Measurements from ENCODE around the gene ZMYND8.

The ZMYND8 gene

DNA sequence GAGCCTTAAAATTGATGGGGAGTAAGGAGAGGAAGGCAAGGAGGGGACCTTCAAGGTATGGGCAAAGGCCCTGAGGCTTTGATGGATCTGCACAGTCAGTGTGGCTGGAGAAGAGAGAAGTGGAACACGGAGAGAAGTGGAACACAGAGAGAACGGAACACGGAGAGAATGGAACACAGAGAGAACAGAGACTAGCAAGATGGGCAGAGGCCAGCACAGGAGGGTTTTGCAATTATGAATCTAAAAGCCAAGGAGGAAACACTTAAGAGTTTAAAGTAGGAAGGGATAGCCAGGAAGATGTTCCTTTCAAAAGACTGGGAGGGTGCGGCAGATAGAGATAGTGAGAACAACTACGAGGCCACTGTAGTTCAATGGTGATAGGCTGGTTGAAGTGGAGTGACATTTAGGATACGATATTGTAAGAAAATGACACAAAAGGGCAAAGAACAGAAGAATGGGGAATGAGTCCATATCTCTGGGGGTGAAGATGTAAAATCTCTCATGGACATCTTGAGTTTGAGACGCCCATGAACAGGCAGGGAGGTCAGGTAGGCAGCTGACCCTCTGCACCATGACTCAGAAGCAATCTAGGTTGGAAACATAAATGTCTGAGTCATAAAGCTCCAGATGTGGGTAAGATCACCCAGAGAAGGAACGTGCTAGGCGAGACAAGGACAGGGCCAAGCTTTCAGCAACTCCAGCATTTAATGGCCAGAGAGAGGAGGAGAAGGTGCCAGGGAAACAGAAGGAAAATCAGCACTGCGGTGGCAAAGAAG lies 25.4 kb downstream of the ZMYND8 start:
- no peak for DNase-seq

DNA sequence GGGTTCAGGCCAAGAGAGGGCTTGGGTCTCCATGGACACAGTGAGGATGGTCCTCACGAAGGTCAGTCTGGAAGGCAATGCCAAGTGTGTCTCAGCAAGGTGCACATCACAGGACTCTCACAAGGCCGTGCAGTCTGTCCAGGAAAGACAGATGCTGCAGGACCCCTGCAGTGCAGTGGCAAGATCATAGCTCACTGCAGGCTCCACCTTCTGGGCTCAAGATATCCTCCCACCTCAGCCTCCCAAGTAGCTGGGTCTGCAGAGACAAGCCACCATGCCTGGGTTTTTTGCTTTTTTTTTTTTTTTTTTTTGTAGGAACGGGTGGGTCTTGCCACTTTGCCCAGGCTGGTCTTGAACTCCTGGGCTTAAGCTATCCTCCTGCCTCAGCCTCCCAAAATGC lies 26.4 kb downstream of the ZMYND8 start:
- peak; percentile 68 for DNase-seq

DNA sequence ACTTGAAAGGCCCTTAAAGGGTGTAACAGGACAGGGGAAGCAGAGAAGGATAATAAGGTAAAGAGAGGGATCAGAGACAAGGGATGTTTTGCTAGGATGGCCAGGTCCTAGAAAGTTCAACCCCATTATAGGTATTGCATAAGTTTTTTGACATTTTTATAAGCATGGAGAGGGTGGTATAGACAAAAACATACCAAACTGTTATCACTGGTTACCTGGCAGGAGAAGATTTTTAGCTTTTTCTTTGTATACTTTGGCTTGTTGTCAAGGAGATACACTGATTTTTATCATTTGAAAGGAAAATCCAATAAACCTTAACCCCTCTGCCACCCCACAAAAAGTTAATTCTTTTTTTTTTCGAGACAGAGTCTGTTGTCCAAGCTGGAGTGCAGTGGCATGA lies 28.4 kb downstream of the ZMYND8 start:
- DNase-seq: no peak

DNA sequence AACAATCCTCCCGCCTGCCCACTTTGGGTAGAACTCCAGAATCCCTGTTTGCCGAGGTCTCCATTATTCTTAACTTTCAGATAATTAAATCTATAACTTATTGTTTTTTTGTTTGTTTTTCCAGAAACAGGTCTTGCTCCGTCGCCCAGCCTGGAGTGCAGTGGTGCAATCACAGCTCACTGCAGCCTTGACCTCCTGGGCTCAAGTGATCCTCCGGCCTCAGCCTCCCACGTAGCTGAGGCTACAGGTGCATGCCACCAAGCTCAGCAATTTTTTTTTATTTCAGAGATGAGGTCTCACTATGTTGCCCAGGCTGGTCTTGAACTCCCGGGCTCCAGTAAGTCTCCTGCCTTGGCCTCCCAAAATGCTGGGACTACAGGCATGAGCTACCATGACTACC lies 28.8 kb downstream of the ZMYND8 start:
- DNase-seq: no peak

DNA sequence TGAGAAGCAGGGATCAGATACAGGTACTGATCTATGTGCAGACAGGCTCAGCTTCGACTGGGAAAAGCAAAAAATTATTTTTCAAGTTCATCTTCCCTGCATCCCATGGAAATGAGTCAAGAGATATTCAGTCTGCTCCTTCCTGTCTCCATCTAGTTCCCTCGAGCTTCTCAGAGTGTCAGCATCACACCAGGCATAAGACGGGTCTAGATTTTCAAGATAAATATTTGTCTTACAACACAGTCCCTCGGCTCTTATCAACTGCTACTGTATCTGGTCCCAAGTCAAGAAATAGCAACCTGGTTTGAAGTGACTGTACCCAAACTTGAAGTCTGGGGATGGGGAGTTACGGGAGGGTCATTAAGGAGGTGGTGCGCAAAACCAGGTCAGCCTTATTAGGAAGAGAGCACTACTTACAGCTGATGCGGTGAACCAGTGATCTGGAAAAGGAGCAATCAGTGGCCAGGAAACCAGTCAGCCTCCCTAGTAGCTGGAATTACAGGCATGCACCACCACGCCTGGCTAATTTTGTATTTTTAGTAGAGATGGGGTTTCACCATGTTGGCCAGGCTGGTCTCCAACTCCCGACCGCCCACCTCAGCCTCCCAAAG lies 29.7 kb downstream of the ZMYND8 start:
- no peak for DNase-seq

DNA sequence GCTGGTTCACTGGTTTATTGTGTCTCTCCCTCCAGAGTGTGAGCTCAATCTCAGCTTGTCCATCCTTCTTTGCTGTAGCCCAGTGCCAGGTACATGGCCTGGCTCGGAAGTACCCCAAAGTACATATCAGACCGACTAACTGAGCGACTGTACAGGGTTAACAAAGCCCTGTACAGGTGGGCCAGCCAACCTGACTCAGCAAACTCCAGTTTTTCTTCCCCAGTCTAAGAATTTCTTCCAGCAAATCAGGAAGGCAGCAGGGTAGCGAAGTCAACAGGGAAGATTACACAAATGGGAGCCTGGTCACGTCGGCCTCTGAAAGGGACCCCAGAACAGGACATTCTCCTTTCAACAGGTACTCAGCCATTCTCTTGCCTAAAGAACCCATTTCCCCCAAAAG lies 31.3 kb downstream of the ZMYND8 start:
- no peak for DNase-seq

DNA sequence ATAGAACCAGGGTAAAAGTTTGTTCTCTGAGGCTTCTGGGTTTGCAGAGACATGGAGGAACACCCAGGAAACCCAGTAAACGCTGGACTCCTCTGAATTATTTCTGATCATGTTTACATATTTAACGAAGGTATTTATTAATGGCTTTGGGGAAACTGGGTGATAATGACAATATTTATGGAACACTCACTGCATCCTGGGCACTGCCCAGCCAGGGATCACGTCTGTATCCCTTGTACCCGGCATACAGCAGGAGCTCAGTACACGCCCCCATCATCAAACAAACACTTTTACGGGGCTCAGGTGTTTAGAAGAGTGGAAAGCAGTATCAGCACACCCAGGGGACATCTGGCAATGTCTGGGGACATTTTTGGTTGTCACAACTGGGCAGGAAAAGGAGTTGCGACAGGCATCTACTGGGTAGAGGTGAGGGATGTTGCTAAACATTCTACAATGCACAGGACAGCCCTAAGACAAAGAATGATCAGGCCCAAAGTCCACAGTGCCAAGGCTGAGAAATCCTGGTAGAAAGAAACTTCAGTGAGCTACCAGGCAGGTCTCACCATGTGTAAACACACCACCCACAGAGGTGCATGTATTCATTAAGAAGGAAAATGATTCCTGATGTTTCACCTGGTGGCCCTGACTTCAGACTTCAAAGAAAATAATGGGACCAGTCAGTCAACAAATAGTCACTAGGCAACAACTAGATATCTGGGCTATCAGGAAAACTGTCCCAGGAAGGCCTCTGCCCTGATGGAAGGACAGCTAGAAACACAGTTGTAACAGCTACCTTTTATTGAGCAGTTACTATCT lies 35.3 kb downstream of the ZMYND8 start:
- DNase-seq: peak; percentile 91

DNA sequence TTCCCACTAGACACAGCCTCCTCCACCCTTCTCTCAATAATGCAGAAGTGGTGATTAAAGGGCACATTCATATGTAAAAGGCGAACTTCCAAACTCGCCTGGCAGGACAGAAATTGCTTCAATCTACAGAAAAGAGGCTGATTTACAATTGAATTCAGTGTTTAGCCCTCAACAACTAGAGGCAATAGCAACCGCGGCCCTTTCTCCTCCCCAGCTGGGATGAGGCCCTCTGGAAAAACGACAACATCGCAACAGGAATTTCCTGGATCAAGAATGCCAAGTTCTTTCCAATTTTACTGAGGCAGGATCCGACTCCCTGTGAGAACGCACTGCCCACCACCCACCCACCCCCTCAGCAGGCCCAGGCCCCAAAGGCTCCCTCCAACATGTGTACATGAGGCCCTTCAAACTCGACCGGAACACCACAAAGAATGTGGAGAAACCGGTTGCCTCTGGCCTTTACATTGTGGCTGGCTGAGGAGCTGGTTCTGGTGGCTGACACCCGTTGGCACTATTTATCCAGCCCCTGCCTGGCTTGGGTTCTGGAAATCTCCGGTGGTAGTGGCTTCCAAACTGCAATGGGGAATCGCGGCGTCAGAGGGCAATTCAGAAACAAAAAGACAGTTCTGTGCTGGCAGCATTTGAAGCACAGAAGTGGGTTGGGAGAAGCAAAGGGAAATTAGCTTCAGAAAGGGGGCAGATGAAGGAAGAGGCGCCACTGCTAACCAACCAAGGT lies 36.8 kb downstream of the ZMYND8 start:
- no peak for DNase-seq

DNA sequence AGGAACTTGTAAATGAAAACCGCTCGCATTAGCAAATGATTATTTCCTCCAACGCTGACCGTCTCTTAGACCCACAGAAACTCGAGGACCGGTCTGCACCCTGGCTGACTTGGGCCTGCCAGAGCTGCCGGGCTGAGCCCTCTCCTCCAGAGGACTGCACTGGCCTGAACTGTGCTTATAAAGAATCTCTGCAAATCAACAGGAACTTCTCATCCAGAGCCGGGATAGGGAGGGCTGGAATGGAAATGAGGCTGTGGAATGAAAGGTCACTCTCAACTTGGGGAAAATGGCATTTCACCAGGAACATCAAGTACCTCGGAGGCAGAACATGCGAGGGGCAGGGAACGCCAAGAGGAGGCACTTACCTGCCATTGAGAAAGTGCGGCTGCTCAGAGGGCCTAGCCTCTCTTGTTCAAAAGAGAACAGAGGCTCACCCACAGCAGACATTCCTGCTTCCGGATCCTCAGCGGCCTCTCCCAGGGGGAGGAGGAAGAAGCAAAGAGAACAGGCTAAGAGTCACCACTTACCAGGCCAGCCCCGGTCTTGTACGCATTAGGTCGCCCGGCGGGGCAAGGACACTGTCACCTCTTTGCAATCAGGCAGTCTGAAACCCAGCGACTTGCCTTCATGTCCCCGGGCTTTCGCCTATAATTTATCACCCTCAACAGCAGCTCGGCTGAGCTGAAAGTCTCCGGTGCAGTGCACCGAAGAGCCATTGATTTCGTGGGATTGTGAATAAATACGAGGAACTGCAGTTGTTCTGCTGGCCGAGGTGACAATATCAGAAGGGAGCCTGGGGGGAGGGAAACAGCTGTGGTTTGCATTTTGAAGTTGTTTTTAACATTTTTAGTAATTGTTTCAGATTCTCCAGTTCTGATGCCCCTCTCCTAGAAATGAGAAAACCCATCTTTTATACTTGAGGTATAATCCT lies 37.6 kb downstream of the ZMYND8 start:
- DNase-seq: no peak

DNA sequence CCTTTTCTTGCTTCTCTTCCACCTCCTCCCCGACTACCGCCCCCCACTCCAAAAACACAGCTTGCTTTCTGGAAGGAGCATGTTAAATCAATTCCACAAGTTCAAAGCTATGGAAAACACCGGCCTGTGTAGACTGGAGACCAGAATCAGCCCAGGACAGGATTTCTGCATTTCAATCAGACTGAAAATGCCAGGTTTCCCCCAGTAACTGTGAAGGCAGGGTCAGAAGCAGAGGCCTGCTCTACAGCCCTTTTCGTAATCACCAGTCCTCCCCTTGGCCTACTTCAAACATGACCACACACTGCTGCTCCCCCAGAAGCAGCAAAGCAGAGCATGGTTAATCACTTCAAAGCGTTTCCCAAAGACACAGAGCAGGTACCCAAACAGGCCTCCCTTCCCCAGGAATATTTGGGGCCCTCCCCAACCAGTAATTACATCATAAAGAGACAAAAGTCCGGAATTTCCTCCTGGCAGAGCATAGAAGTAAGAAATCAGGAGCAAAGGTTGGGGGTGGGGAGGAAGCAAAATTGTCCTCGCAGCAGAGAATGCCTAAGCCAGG lies 38.4 kb downstream of the ZMYND8 start:
- peak; percentile 29 for DNase-seq

DNA sequence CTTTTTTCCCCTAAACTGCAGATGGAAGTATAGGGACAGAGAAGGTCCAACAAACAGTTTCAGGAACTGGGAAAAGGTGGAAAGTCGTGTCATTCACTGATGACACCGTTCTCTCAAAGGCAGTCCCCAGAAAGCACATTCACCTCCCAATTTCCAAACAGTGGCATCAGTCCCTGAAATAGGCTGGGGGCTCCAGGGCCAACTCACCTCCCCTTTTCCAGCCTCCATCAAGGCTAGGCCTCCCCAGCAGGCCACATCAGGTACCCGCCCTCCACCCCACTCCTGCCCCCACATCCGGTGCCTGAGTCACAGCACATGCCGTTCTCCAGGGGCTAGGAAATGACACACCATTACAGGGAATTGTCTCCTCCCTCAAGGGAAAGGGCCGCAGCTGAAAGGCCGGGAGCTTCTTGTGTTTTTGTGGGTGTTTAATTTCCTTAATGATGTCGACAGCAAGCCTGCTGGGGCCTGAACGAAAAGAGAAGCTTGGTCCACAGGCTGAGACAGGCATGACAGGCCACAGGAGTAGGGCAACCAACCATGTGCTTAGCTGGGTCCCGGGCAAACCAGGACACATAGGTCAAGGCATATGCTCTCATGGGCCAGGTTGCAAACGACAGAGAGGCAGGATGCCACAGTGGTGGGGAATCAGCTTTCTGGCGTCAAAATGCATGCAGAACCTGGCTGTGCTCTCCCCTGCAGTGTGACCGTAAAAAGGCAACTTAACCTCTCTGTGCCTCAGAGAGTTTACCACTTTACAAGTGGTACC lies 39.2 kb downstream of the ZMYND8 start:
- DNase-seq: peak; percentile 87

DNA sequence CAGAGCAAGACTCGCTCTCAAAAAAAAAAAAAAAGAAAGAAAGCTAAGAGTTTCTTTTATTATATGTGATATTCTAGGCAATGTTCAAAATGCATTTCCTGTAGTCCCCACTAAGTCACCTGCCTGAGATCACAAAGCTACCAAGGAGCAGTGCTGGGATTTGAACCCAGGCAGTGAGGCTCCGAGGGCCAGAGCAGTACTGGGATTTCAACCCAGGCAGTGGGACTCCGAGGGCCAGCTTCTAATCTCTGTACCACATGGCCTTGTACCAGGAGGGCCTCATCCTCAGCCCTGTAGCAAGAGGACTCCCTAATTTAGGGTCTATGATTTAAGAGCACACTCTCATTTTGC lies 39.7 kb downstream of the ZMYND8 start:
- no peak for DNase-seq

DNA sequence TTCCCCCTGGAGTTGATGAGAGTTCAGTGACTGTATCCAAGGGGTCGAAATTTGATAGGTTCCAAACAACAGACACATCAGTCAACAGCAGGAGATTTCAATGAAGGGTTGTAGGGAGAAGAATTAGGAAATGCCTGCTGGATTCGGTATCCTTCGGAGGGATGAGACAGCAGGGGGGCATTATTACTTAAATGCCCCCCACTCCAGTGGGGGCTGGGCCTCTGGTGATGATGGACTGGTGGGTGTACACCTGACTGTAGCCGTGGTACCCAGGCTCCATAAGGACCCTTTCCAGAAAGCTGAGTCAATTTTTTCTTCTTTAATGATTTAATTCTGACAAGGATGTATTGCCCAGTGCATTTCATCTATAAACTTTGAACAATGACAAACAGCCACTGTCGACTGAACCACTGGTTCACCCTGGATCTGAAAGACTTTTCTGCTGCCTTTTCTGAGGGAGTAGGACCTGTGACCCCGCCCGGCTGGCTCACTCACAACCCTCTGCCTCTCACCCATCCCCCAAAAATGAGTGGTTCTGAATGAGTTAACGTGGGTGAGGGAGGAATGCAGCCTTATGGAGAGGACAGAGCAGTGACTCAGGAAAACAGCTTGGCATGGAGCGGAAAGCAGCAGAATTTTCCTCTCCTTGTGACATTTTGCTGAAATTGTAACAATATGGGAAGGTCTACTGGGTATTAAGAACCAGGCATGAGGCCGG lies 41.0 kb downstream of the ZMYND8 start:
- DNase-seq: peak; percentile 78

DNA sequence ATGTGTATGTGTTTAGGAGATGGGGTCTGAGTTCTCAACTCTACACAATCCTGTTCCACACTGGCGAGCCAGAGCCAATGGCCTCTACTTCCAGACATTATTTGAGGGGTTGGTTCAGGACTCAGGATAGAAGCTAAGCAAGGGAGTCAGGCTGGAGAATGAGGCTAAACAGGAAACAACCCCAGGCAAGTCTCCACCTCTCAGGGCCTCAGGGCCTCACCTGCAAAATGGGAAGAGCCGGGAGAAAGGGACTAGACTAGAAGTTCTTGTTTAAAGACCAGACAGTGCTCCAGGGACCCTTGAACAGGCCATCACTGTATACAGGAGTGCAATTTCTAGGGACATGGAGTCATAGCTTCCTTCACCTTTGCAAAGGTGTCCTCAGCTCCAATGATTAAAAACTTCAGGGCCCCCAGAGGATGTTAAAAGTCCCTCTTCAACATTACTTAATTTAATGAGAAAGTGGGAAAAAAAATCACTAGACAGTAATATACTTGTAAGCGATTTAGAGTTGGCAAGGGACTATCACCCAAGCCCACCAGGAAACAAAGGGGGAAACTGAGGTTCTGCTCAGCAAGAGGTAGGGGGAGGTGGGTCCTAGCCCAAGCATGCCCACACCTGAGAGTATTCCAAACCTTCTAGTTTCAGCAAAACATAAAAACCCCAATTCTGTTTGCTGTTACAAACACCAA lies 41.7 kb downstream of the ZMYND8 start:
- no peak for DNase-seq

DNA sequence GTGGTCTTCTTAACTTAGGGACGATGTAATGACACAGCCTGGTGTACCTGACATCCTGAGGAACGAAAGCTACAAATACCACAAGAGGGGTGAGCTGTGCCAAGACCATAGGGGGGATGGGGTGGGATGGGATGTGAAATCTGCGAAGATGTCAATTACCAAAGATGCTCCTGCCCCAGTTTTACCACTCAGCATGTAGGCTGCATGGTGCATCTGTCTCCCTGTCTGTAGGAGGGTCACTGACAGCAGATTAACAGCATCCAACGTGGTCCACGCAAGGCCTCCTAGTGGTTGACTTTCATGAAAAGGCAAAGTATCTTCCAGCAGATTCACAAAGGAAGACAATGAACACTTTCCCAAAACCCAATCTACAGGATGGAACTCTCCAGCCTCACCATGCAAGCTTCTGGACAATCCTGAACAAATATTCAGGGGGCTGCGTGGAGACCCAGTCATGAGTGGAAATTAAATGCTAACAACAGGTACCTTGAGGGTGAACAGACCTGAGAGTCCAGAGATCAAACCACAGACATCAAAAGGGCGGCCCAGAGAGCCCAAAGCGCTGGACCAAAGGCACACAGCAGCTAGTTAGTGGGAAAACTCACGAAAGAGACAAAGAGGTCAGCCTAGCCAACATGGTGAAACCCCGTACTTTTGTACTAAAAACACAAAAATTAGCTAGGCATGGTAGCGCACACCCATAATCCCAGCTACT lies 44.4 kb downstream of the ZMYND8 start:
- DNase-seq: no peak

DNA sequence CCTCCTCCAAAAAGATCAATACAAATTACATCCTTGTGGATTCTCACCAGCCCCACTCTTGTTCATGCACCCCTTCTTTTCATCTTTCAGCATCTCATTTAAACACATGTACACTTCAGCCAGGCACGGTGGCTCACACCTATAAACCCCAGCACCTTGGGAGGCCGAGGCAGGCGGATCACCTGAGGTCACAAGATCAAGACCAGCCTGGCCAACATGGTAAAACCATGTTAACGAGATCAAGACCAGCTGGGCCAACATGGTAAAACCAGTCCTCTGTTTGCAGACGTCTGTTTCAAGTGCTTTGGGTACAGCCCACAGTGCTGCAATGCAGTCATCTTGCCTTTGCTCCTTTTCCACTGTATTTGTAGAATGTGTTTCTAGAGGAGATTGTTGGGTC lies 45.3 kb downstream of the ZMYND8 start:
- DNase-seq: no peak

DNA sequence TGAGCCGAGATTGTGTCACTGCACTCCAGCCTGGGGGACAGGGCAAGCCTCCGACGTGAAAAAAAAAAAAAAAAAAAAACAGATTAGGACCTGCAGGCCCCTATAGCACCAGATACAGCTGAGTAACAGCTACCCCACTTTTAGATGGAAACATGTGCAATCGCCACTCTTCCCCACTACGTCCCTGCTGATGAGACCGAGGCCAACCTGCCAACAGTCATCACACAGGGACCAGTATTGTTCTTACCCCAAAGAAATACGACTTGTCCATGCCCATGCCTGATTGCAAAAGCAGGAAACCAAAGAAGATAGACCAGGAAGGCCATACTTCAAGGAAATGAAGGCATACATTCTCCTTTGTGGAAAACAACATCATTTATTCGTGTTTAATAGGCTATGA lies 45.8 kb downstream of the ZMYND8 start:
- no peak for DNase-seq

DNA sequence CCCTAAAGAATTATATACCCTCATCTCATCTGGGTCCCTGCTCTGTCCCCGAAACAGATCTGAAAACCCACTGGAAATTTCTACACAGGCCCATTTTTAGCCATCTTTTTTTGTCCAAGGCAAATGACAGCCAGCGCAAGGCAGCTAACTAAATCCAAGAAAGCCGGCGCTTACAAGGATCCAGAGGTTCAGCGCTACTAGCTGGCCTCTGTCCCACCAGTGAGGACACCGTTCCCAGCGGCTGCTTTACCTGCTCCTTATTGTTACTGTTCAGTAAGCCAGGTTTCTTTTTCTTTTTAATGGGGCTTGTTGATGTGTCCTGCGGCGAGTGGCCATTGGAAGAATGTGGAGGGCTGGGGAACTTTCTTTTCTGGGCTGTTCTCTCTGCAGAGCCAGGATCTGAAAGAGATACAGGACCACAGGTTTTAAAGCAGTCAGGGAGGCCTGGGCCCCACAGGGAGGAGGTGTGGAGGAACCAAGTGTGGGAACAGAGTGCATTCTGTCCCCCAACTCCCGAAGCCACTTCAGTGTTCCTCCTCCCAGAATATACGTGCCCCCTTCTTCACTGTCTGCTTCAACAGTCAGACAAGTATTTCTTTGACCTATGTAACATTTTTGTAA lies 46.6 kb downstream of the ZMYND8 start:
- DNase-seq: no peak

DNA sequence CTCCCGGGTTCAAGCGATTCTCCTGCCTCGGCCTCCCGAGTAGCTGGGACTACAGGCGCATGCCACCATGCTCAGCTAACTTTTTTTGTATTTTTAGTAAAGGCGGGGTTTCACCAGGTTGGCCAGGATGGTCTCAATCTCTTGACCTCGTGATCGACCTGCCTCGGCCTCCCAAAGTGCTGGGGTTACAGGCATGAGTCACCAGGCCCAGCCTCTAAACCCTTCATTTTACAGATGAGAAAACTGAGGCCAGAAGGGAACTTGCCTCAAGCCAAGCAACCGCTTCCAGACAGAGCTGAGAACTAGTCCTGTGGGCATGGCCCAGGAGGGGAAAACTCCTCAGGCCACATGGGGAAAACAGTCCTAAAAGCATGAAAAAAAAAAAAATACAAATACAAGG lies 47.1 kb downstream of the ZMYND8 start:
- DNase-seq: no peak
